ENCODE data around the gene PPP2R5A.
"Not testable (repeated sequence)": the region's sequence is repeated elsewhere in the genome, so short reads cannot be mapped to it uniquely, and the experiment has no call there.

The PPP2R5A gene

DNA sequence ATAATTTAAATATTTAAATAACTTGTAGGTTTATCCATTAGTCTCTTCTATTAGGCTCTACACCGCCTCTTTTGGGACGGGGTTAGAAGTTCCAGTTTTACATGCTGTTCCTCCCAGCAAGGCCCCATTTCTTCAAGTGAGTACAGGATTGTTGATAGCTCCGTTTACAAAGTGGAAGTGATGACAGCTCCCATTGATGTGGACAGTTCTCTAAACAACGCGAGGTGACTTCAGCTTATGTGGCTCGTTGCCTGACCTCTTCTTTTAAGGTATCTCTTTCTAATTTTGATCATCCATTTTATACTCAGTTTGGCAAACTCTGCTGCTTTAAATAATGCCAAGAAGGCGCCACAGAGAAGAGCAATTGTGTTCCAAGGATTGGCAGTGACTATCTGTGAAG lies 79.8 kb downstream of the PPP2R5A start:
- Mint-ChIP-seq H3K4me1 (ENCODE audit: low read depth in 2 of 2) (peaks cover 0 to 2% of the 10 kb centered on the region in 2 donors), H3K36me3 (ENCODE audit: insufficient read depth) (peaks cover 74% of the 10 kb centered on the region), H3K4me3 (no peak overlapping the region), H3K27me3 (no peaks in the 10 kb centered on the region), H3K9me3 (no peaks in the 10 kb centered on the region), H3K27ac (peak overlapping the region in 1 of 2 donors; percentile 36)
- no peak for ATAC-seq (replicated peaks)
- DNase-seq: no peak

DNA sequence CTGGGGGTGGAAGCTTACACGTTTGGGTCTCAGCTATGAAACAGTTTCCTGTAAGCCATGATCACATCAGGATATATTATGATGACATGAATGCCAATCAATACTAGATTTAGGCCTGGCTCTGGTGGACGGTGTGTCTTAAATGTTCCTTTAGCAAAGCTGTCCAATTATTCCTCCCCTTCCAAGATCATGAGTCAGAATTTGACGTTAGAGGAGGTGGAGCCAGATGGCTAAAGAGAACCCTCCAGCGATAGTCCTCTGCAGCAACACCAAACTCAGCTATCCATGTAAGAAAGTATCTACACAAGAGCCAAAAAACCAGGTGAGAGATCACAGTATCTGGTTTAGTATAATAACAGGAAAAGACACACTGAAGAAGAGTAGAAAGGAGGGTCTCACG lies 81.7 kb downstream of the PPP2R5A start:
- no peaks in the 10 kb centered on the region for H3K9me3 Mint-ChIP-seq
- peaks cover 72% of the 10 kb centered on the region for H3K36me3 Mint-ChIP-seq (ENCODE audit: insufficient read depth)
- H3K4me3 Mint-ChIP-seq: no peak overlapping the region
- ATAC-seq (replicated peaks) (no peak), DNase-seq (no peak)
- no peaks in the 10 kb centered on the region for H3K27me3 Mint-ChIP-seq
- H3K4me1 Mint-ChIP-seq (ENCODE audit: low read depth in 2 of 2): peaks cover 0 to 2% of the 10 kb centered on the region in 2 donors
- peak overlapping the region in 1 of 2 donors; percentile 53 for H3K27ac Mint-ChIP-seq

DNA sequence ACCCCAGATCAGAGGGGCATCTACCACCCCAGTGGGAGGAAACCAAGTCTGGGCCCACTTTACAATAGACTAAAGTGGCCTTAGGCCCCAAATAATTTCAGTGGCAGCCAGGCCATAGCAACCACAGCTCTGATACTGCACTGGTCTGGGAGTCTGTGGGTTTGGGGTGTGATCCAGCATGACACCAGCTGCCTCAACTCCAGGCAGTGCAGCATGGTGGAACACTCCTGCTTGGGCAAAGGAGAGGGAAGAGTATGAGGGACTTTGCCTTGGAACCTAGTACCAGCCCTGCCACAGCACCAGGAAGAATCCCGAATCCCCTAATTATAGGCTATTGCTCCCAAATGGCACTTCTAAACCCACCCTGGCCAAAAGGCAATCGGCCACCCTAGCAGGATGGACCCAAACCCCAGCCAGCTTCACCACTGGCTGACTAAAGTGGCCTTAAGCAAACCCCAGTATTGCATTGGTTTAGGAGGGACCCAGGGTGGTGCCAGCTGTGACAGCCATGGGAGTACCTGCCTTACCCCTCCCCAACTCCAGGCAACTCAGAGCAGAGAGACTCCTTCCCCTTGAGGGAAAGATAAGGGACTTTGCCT lies 82.4 kb downstream of the PPP2R5A start:
- peaks cover 69% of the 10 kb centered on the region for H3K36me3 Mint-ChIP-seq (ENCODE audit: insufficient read depth)
- no peak for ATAC-seq (replicated peaks)

DNA sequence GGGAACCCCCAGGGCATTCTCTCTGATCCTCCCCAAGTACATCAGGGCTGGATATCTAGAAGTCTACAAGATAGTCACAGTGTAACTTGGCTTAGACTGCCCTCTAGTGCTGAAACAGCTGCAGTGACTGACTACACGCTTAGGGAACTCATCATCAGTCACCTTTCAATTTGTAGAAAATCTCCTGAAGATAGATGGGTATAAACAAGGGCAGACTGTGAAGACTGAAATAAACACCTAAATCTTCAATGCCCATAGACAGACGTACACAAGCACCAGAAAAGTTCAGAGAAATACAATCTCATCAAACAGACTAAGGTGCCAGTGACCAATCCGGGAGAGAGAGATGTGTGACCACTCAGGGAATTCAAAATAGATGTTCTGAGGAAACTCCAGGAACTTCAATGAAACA lies 82.9 kb downstream of the PPP2R5A start:
- peaks cover 66% of the 10 kb centered on the region for H3K36me3 Mint-ChIP-seq (ENCODE audit: insufficient read depth)
- H3K27me3 Mint-ChIP-seq: no peaks in the 10 kb centered on the region
- peak; percentile 97 for ATAC-seq (replicated peaks)
- no peaks in the 10 kb centered on the region for H3K9me3 Mint-ChIP-seq
- peak; percentile 57 to 63 (median 57) for DNase-seq
- H3K4me3 Mint-ChIP-seq: no peak overlapping the region
- H3K27ac Mint-ChIP-seq: peak overlapping the region; percentile 3 to 53
- H3K4me1 Mint-ChIP-seq (ENCODE audit: low read depth in 2 of 2): peaks cover 0 to 2% of the 10 kb centered on the region in 2 donors

More for the DNA sequence above, 82.4 kb downstream of the PPP2R5A start:
- no peak for DNase-seq
- no peaks in the 10 kb centered on the region for H3K9me3 Mint-ChIP-seq
- H3K27me3 Mint-ChIP-seq: no peaks in the 10 kb centered on the region
- H3K4me3 Mint-ChIP-seq: no peak overlapping the region
- H3K27ac Mint-ChIP-seq: peak overlapping the region; percentile 3 to 53
- H3K4me1 Mint-ChIP-seq (ENCODE audit: low read depth in 2 of 2): peaks cover 0 to 2% of the 10 kb centered on the region in 2 donors

DNA sequence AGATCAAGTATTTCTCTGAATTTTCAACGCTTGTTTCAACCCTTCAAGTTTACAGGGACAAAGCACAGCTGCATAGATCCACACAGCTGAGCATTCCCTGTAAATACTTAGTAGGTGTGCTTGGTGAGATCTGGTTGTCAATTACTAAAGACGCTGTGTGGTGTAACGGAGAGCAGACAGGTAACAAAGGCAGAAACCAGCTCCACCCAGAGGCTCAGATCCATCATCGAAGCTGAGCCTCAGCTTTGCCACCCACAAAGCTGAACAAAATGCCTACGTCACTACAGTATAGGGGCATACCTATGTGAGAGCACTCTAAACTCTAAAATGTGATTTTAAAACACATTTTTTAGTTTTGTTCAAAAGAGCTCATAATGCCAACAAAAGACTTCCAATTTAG lies 90.8 kb downstream of the PPP2R5A start:
- peaks cover 38% of the 10 kb centered on the region for H3K36me3 Mint-ChIP-seq (ENCODE audit: insufficient read depth)
- no peaks in the 10 kb centered on the region for H3K9me3 Mint-ChIP-seq
- no peaks in the 10 kb centered on the region for H3K4me1 Mint-ChIP-seq (ENCODE audit: low read depth in 2 of 2)
- H3K4me3 Mint-ChIP-seq: no peak overlapping the region
- peak overlapping the region; percentile 39 to 66 for H3K27ac Mint-ChIP-seq
- ATAC-seq (replicated peaks) (no peak), DNase-seq (no peak)
- no peaks in the 10 kb centered on the region for H3K27me3 Mint-ChIP-seq

DNA sequence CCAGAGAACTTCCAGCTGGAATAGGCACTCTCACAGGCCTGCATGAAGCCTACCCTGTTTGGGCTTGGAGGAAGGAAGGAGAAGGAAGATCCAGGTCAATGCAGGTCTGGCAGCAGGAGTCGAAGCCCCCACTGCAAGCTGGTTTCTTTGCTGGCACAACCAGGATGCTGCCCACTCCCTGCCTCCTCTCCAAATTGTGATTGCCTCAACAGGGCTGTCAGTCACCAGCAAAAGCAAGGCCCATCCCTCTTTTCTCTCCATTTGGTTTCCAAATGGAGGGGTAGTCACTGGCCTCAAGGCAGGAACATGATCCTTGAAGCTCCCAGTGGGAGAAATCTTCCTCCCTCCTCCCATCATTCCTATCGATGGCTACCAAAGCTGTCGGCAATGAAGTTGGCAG lies 92.4 kb downstream of the PPP2R5A start:
- Mint-ChIP-seq H3K27ac (peak overlapping the region; percentile 60 to 79), H3K4me1 (ENCODE audit: low read depth in 2 of 2) (no peaks in the 10 kb centered on the region), H3K4me3 (no peak overlapping the region), H3K36me3 (ENCODE audit: insufficient read depth) (peaks cover 33% of the 10 kb centered on the region), H3K9me3 (no peaks in the 10 kb centered on the region), H3K27me3 (no peaks in the 10 kb centered on the region)
- DNase-seq (no peak), ATAC-seq (replicated peaks) (no peak)

DNA sequence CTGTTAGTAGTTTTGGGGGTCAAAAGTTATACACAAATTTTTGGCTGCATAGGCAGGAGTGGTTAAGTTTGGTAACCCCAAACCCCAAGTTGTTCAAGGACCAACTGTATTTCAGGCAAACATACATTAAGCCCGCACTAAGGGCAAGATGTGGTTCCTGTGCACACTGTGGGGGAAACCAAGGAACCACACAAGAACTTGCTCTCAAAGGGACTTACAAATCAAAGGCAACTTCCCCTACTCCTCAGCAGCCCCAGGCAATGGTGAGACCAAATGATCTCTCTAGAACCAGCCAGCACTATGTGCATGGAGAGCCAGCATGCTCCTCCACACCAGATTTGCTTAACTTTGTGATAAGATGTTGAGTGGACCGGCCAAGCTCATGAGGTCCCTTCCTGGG lies 94.2 kb downstream of the PPP2R5A start:
- H3K4me3 Mint-ChIP-seq: no peak overlapping the region
- H3K27ac Mint-ChIP-seq: peak overlapping the region in 1 of 2 donors; percentile 67
- DNase-seq (no peak), ATAC-seq (replicated peaks) (no peak)
- H3K36me3 Mint-ChIP-seq (ENCODE audit: insufficient read depth): peaks cover 33% of the 10 kb centered on the region
- no peaks in the 10 kb centered on the region for H3K4me1 Mint-ChIP-seq (ENCODE audit: low read depth in 2 of 2)
- no peaks in the 10 kb centered on the region for H3K9me3 Mint-ChIP-seq
- no peaks in the 10 kb centered on the region for H3K27me3 Mint-ChIP-seq

DNA sequence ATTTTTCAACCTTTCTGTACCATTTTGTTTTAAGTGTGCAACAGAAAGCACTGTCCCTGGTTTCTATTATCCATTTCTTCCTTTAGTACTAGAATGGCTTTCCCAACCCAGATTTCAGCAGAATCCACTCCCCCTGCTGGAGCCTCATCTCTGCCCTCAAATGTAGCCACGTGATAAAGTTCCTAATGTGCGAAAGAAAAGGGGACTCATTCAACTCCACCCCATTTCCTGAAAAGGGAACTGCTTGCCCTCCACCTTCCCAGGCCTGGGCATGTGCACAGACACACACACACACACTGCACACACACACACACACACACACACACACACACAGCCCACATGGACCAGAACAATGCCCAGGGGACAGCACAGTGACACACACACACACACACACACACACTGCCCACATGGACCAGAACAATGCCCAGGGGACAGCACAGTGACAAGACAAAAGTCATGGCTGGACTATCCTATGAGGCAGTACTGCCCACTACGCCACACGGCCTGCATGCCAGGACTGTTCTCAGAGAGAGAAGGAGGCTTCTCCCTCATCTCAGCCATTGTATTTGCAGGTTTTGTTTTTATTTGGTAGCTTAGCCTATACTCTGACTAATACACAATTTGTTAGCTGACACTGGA lies 96.3 kb downstream of the PPP2R5A start:
- Mint-ChIP-seq H3K36me3 (ENCODE audit: insufficient read depth) (peaks cover 41% of the 10 kb centered on the region), H3K4me1 (ENCODE audit: low read depth in 2 of 2) (peaks cover 10% of the 10 kb centered on the region in 2 donors), H3K9me3 (no peaks in the 10 kb centered on the region), H3K27ac (no peak overlapping the region), H3K4me3 (no peak overlapping the region), H3K27me3 (no peaks in the 10 kb centered on the region)
- DNase-seq: no peak
- no peak for ATAC-seq (replicated peaks)

DNA sequence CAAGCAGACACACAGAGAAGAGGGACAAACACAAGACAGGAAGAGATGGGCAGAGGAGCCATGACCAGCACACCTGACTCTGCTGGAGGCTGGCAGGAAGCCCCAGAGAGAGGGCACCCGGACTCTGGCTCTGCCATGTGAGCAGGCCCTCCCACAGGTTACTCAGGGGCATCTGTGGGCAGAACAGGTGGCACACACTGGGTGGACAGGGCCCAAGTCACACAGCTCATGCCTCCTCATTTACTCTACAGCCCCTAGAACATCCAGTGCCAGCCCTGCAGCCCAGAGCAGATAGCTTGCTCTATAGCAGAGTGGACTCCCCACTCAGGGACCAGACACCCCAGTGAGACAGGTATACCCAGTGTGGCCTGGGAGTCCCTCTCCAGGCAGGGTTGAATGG lies 100.8 kb downstream of the PPP2R5A start:
- DNase-seq (no peak), ATAC-seq (replicated peaks) (no peak)
- no peaks in the 10 kb centered on the region for H3K27me3 Mint-ChIP-seq
- H3K36me3 Mint-ChIP-seq (ENCODE audit: insufficient read depth): peaks cover 20% of the 10 kb centered on the region
- H3K9me3 Mint-ChIP-seq: no peaks in the 10 kb centered on the region
- no peak overlapping the region for H3K4me3 Mint-ChIP-seq
- peaks cover 13 to 14% of the 10 kb centered on the region in 2 donors for H3K4me1 Mint-ChIP-seq (ENCODE audit: low read depth in 2 of 2)
- H3K27ac Mint-ChIP-seq: peak overlapping the region; percentile 38 to 78

DNA sequence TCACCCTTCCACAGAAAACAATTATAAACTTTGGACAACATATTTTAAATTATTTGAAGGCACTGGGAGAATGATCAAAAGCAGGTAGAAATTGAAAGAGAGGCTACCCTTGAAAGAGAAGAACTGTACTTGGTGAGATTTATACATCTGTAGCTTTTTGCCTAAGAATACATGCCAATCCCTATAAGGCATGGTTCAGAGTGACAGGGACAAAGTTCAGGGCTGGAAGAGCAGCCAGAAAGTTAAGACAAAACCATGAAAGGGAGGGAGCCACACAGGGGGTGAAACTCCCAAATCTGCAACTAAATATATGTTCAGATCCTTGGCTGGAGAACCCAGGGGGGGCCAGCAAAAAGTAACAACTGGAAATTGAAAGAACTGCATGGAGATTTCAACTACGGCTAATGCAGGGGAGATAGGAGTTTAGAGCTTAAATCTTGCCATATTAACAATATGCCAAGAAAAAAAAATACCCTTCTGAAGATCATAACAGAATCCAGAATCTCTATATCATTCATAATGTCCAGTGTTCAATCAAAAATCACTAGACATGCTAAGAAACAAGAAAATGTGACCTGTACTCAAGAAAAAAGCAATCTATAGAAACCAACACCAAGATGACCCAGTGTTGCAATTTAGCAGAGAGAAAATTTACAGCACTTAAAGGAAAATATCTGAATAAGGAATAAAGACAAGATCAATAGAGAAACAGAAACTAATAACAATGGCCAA lies 103.9 kb downstream of the PPP2R5A start:
- H3K27ac Mint-ChIP-seq: no peak overlapping the region
- no peak for DNase-seq
- H3K4me3 Mint-ChIP-seq: no peak overlapping the region
- no peak for ATAC-seq (replicated peaks)
- H3K9me3 Mint-ChIP-seq: no peaks in the 10 kb centered on the region
- H3K36me3 Mint-ChIP-seq (ENCODE audit: insufficient read depth): peaks cover 14% of the 10 kb centered on the region
- H3K27me3 Mint-ChIP-seq: no peaks in the 10 kb centered on the region
- H3K4me1 Mint-ChIP-seq (ENCODE audit: low read depth in 2 of 2): peaks cover 21% of the 10 kb centered on the region in 2 donors

DNA sequence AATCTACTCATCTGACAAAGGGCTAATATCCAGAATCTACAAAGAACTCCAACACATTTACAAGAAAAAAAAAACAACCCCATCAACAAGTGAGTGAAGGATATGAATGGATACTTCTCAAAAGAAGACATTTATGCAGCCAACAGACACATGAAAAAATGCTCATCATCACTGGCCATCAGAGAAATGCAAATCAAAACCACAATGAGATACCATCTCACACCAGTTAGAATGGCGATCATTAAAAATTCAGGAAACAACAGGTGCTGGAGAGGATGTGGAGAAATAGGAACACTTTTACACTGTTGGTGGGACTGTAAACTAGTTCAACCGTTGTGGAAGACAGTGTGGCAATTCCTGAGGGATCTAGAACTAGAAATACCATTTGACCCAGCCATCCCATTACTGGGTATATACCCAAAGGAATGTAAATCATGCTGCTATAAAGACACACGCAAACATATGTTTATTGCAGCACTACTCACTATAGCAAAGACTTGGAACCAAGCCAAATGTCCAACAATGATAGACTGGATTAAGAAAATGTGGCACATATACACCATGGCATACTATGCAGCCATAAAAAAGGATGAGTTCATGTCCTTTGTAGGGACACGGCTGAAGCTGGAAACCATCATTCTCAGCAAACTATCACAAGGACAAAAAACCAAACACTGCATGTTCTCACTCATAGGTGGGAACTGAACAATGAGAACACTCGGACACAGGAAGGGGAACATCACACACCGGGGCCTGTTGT lies 110.6 kb downstream of the PPP2R5A start:
- not testable (repeated sequence) for ATAC-seq (replicated peaks); H3K4me3 Mint-ChIP-seq; H3K9me3 Mint-ChIP-seq; H3K36me3 Mint-ChIP-seq (ENCODE audit: insufficient read depth); H3K27ac Mint-ChIP-seq; DNase-seq; H3K27me3 Mint-ChIP-seq
- peaks cover 12 to 14% of the 10 kb centered on the region in 2 donors for H3K4me1 Mint-ChIP-seq (ENCODE audit: low read depth in 2 of 2)

DNA sequence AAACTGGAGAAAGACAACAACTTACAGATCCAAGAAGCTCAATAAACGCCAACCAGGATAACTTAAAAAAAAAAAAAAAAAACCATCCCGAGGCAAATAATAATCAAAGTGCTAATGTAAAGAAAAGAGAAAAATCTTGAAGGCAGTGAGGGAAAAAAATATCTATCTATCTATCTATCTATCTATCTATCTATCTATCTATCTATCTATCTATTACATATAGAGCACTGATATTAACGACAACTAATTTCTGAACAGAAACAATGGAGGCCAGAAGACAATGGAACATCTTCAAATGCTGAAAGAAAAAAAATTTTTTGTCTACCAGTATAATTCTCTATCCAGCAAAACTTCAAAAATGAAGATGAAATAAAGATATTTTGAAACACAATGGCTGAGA lies 111.4 kb downstream of the PPP2R5A start:
- ATAC-seq (replicated peaks) (no peak), DNase-seq (no peak)
- H3K27ac Mint-ChIP-seq: no peak overlapping the region
- H3K4me1 Mint-ChIP-seq (ENCODE audit: low read depth in 2 of 2): peaks cover 12% of the 10 kb centered on the region in 2 donors
- H3K9me3 Mint-ChIP-seq: no peaks in the 10 kb centered on the region
- H3K27me3 Mint-ChIP-seq: no peaks in the 10 kb centered on the region
- peaks cover 1% of the 10 kb centered on the region for H3K36me3 Mint-ChIP-seq (ENCODE audit: insufficient read depth)
- no peak overlapping the region for H3K4me3 Mint-ChIP-seq

DNA sequence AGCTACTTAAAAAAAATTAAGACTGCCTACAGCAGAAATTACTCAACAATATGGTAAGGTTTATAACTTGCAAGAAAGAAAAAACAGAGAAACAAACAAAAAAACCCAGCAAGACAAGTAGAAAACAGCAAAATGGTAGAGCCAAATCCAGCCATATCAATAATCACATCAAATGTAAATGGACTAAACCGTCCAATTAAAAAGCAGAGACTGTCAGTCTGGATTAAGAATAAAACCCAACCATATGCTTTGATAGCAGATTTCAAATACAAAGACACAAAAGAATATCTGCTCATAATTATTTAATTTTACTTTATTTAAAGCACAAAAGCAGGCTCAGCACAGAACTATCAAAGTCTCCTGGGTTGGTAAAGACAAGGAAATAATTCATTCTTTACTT lies 112.0 kb downstream of the PPP2R5A start:
- no peaks in the 10 kb centered on the region for H3K9me3 Mint-ChIP-seq
- no peak overlapping the region for H3K4me3 Mint-ChIP-seq
- no peaks in the 10 kb centered on the region for H3K27me3 Mint-ChIP-seq
- peaks cover 12% of the 10 kb centered on the region in 2 donors for H3K4me1 Mint-ChIP-seq (ENCODE audit: low read depth in 2 of 2)
- peaks cover 4% of the 10 kb centered on the region for H3K36me3 Mint-ChIP-seq (ENCODE audit: insufficient read depth)
- H3K27ac Mint-ChIP-seq: no peak overlapping the region
- DNase-seq (no peak), ATAC-seq (replicated peaks) (no peak)
